SJCRH30 (cell line): ENCODE data around the gene CXCL17. TPM values are rescaled to one million over a fixed set of nuclear protein-coding genes. Genes with fewer than 3 reads are reported as not detected.

ENCODE experiments used
- DNase-seq, 2 experiments: peaks; one replicate each; pipeline ENCODE4 v3.0.0-alpha.2; 2015 to 2020
- H3K27ac ChIP-seq: fragments of 250-450 bp; sonication (Bioruptor Pico); 2 replicates; pipeline ENCODE4 v1.5.1; 2020; ENCODE audit warnings: mild to moderate bottlenecking, moderate library complexity
- H3K27me3 ChIP-seq: fragments of 250-450 bp; sonication (Bioruptor Pico); 2 replicates; pipeline ENCODE4 v1.5.1; 2020; ENCODE audit warnings: mild to moderate bottlenecking, moderate library complexity
- H3K36me3 ChIP-seq: fragments of 250-450 bp; sonication (Bioruptor Pico); 2 replicates; pipeline ENCODE4 v1.5.1; 2020; ENCODE audit warnings: mild to moderate bottlenecking, moderate library complexity
- H3K4me1 ChIP-seq: fragments of 250-450 bp; sonication (Bioruptor Pico); 2 replicates; pipeline ENCODE4 v1.5.1; 2020; ENCODE audit warnings: mild to moderate bottlenecking, moderate library complexity
- H3K4me3 ChIP-seq: fragments of 250-450 bp; sonication (Bioruptor Pico); 2 replicates; pipeline ENCODE4 v1.5.1; 2020; ENCODE audit warnings: mild to moderate bottlenecking, moderate library complexity
- H3K9me3 ChIP-seq: fragments of 250-450 bp; sonication (Bioruptor Pico); replicated peaks from 2 replicates; pipeline ENCODE4 v1.5.1; 2020; ENCODE audit warnings: mild to moderate bottlenecking, moderate library complexity
- total RNA-seq: library from RNA; depleted of rRNA; stranded (reverse); fragments of >200 nt; shearing (Covaris generic); gene quantifications from 2 replicates; pipeline ENCODE4 v1.2.3, GENCODE V29; 2014

CXCL17 gene
- total RNA-seq, 1 experiment from 2014 or later, result not detected

GRCh38 chr19:42407085-42407815, 35.5 kb downstream of the CXCL17 start:
- H3K27me3 ChIP-seq, result peaks cover 8% of the 10 kb centered on the region
- no peak for DNase-seq

GRCh38 chr19:42406111-42406510, 36.6 kb downstream of the CXCL17 start:
- Histone ChIP-seq H3K36me3 (no peaks in the 10 kb centered on the region), H3K4me3 (no peak overlapping the region), H3K27me3 (peaks cover 12% of the 10 kb centered on the region), H3K27ac (no peak overlapping the region), H3K9me3 (no peaks in the 10 kb centered on the region), H3K4me1 (no peaks in the 10 kb centered on the region)
- no peak for DNase-seq

More at GRCh38 chr19:42407085-42407815, 35.5 kb downstream of the CXCL17 start:
- Histone ChIP-seq H3K4me1 (peaks cover 3% of the 10 kb centered on the region; the same call in 1 of the 2 replicates), H3K4me3 (no peak overlapping the region), H3K9me3 (no peaks in the 10 kb centered on the region), H3K36me3 (no peaks in the 10 kb centered on the region), H3K27ac (no peak overlapping the region)

- H3K4me3 ChIP-seq, result no peak overlapping the region
- no peaks in the 10 kb centered on the region for H3K4me1 ChIP-seq
- H3K9me3 ChIP-seq, result no peaks in the 10 kb centered on the region
- peaks cover 12% of the 10 kb centered on the region for H3K27me3 ChIP-seq
- no peaks in the 10 kb centered on the region for H3K36me3 ChIP-seq
- peak in 1 of 2 experiments; percentile 19 for DNase-seq
- H3K27ac ChIP-seq, result no peak overlapping the region
These were observed 39.2 kb downstream of the CXCL17 start for GRCh38 chr19:42403586-42403985.

- no peak for DNase-seq
- Histone ChIP-seq H3K27ac (no peak overlapping the region), H3K9me3 (no peaks in the 10 kb centered on the region), H3K4me1 (no peaks in the 10 kb centered on the region), H3K4me3 (no peak overlapping the region), H3K27me3 (peaks cover 12% of the 10 kb centered on the region), H3K36me3 (no peaks in the 10 kb centered on the region)
These were observed 40.2 kb downstream of the CXCL17 start for GRCh38 chr19:42402376-42403116.

GRCh38 chr19:42401365-42402303, 41.1 kb downstream of the CXCL17 start:
- Histone ChIP-seq H3K27ac (no peak overlapping the region), H3K4me3 (peak overlapping the region; percentile 52), H3K4me1 (no peaks in the 10 kb centered on the region), H3K9me3 (no peaks in the 10 kb centered on the region), H3K36me3 (no peaks in the 10 kb centered on the region), H3K27me3 (peaks cover 12% of the 10 kb centered on the region)
- DNase-seq, result peak; percentile 75 to 85

GRCh38 chr19:42400404-42400803, 42.3 kb downstream of the CXCL17 start:
- no peak for DNase-seq
- H3K27ac ChIP-seq, result no peak overlapping the region
- H3K36me3 ChIP-seq, result no peaks in the 10 kb centered on the region
- 0 out of 2 replicates have a peak, but pooled peaks cover 3% of the 10 kb centered on the region for H3K4me1 ChIP-seq
- peaks cover 12% of the 10 kb centered on the region for H3K27me3 ChIP-seq
- H3K9me3 ChIP-seq, result no peaks in the 10 kb centered on the region
- no peak overlapping the region for H3K4me3 ChIP-seq

GRCh38 chr19:42397263-42398166, 45.2 kb downstream of the CXCL17 start:
- Histone ChIP-seq H3K9me3 (no peaks in the 10 kb centered on the region), H3K27ac (no peak overlapping the region), H3K4me1 (0 out of 2 replicates have a peak, but pooled peaks cover 3% of the 10 kb centered on the region), H3K4me3 (peak overlapping the region; percentile 66), H3K27me3 (peaks cover 7% of the 10 kb centered on the region), H3K36me3 (no peaks in the 10 kb centered on the region)
- DNase-seq, result no peak

GRCh38 chr19:42396381-42397262, 46.1 kb downstream of the CXCL17 start:
- peak; percentile 98 to 99 for DNase-seq
- Histone ChIP-seq H3K27ac (peak overlapping the region; percentile 40), H3K27me3 (no peaks in the 10 kb centered on the region; the same call in none of the 2 replicates)

GRCh38 chr19:42394751-42395150, 48.0 kb downstream of the CXCL17 start:
- Histone ChIP-seq H3K36me3 (no peaks in the 10 kb centered on the region), H3K27me3 (peaks cover 3% of the 10 kb centered on the region), H3K9me3 (no peaks in the 10 kb centered on the region), H3K4me1 (0 out of 2 replicates have a peak, but pooled peaks cover 3% of the 10 kb centered on the region), H3K4me3 (no peak overlapping the region), H3K27ac (no peak overlapping the region)
- DNase-seq, result no peak

More at GRCh38 chr19:42396381-42397262, 46.1 kb downstream of the CXCL17 start:
- H3K9me3 ChIP-seq, result no peaks in the 10 kb centered on the region
- H3K4me3 ChIP-seq, result peak overlapping the region; percentile 66
- H3K36me3 ChIP-seq, result no peaks in the 10 kb centered on the region
- H3K4me1 ChIP-seq, result 0 out of 2 replicates have a peak, but pooled peaks cover 3% of the 10 kb centered on the region

GRCh38 chr19:42392165-42392564, 50.6 kb downstream of the CXCL17 start:
- Histone ChIP-seq H3K4me3 (no peak overlapping the region), H3K4me1 (0 out of 2 replicates have a peak, but pooled peaks cover 3% of the 10 kb centered on the region), H3K27me3 (peaks cover 3% of the 10 kb centered on the region), H3K27ac (no peak overlapping the region), H3K36me3 (no peaks in the 10 kb centered on the region), H3K9me3 (no peaks in the 10 kb centered on the region)
- DNase-seq, result no peak

GRCh38 chr19:42389899-42390298, 52.8 kb downstream of the CXCL17 start, which contains the start of gene CNFN:
Gene CNFN, minus strand, starts transcription at chr19:42390297. Its CDS starts 1,260 bp downstream, at chr19:42389037.
- Histone ChIP-seq H3K36me3 (no peaks in the 10 kb centered on the region), H3K27me3 (peaks cover 3% of the 10 kb centered on the region), H3K27ac (no peak within 1 kb of the TSS), H3K4me3 (no peak within 1 kb of the TSS), H3K9me3 (no peaks in the 10 kb centered on the region), H3K4me1 (no peaks in the 10 kb centered on the region)
- DNase-seq, result no peak

- H3K4me1 ChIP-seq, result no peaks in the 10 kb centered on the region
- no peak overlapping the region for H3K4me3 ChIP-seq
- H3K27me3 ChIP-seq, result peaks cover 3% of the 10 kb centered on the region
- no peak for DNase-seq
- H3K36me3 ChIP-seq, result no peaks in the 10 kb centered on the region
- H3K9me3 ChIP-seq, result no peaks in the 10 kb centered on the region
- no peak overlapping the region for H3K27ac ChIP-seq
These were observed 53.8 kb downstream of the CXCL17 start for GRCh38 chr19:42388851-42389489.
